Measurements from ENCODE around the gene BTBD9.

The BTBD9 gene

GRCh38 chr6:38239719-38240451 lies 399.8 kb downstream of the BTBD9 start:
- Histone ChIP-seq H3K36me3 (no peaks in the 10 kb centered on the region), H3K27me3 (ENCODE audit: insufficient read depth, low read depth, severe bottlenecking) (no peaks in the 10 kb centered on the region), H3K27ac (no peak overlapping the region), H3K9me3 (ENCODE audit: severe bottlenecking) (no peaks in the 10 kb centered on the region), H3K4me3 (ENCODE audit: low read depth, low read length) (no peak overlapping the region)
- no peak for DNase-seq
- TF ChIP-seq CTCF (IDR thresholded peaks at IDR 0.05; ENCODE audit: low read depth, low read length), result no peak

GRCh38 chr6:38236631-38237030 lies 403.1 kb downstream of the BTBD9 start:
- Histone ChIP-seq H3K9me3 (ENCODE audit: severe bottlenecking) (no peaks in the 10 kb centered on the region), H3K36me3 (no peaks in the 10 kb centered on the region), H3K4me3 (ENCODE audit: low read depth, low read length) (no peak overlapping the region), H3K27me3 (ENCODE audit: insufficient read depth, low read depth, severe bottlenecking) (no peaks in the 10 kb centered on the region), H3K27ac (no peak overlapping the region)
- no peak for TF ChIP-seq CTCF (IDR thresholded peaks at IDR 0.05; ENCODE audit: low read depth, low read length)
- no peak for DNase-seq

- TF ChIP-seq CTCF (IDR thresholded peaks at IDR 0.05; ENCODE audit: low read depth, low read length), result no peak
- peak; percentile 32 for DNase-seq
- Histone ChIP-seq H3K27ac (peak overlapping the region; percentile 6; the same call in 1 of the 2 replicates), H3K27me3 (ENCODE audit: insufficient read depth, low read depth, severe bottlenecking) (no peaks in the 10 kb centered on the region), H3K36me3 (no peaks in the 10 kb centered on the region), H3K9me3 (ENCODE audit: severe bottlenecking) (no peaks in the 10 kb centered on the region), H3K4me3 (ENCODE audit: low read depth, low read length) (no peak overlapping the region)
Observed at GRCh38 chr6:38234934-38235682, 404.6 kb downstream of the BTBD9 start.

- Histone ChIP-seq H3K27me3 (ENCODE audit: insufficient read depth, low read depth, severe bottlenecking) (no peaks in the 10 kb centered on the region), H3K9me3 (ENCODE audit: severe bottlenecking) (no peaks in the 10 kb centered on the region), H3K27ac (no peak overlapping the region), H3K4me3 (ENCODE audit: low read depth, low read length) (no peak overlapping the region), H3K36me3 (no peaks in the 10 kb centered on the region)
- 0 out of 2 replicates have a peak, but pooled peaks have one; percentile 23 for TF ChIP-seq CTCF (IDR thresholded peaks at IDR 0.05; ENCODE audit: low read depth, low read length)
- DNase-seq, result no peak
Observed at GRCh38 chr6:38234141-38234540, 405.6 kb downstream of the BTBD9 start.

GRCh38 chr6:38233161-38233791 lies 406.5 kb downstream of the BTBD9 start:
- no peak for DNase-seq
- H3K9me3 ChIP-seq (ENCODE audit: severe bottlenecking), result no peaks in the 10 kb centered on the region
- H3K4me3 ChIP-seq (ENCODE audit: low read depth, low read length), result no peak overlapping the region
- TF ChIP-seq CTCF (IDR thresholded peaks at IDR 0.05; ENCODE audit: low read depth, low read length), result no peak
- no peak overlapping the region for H3K27ac ChIP-seq
- no peaks in the 10 kb centered on the region for H3K27me3 ChIP-seq (ENCODE audit: insufficient read depth, low read depth, severe bottlenecking)
- H3K36me3 ChIP-seq, result no peaks in the 10 kb centered on the region

Data from WERI-Rb-1 (cell line).